HG03575 (cell line): Measurements from ENCODE around the gene RAX.

Experiments
- ATAC-seq: cut with Tn5 transposase; IDR thresholded peaks from one replicate; pipeline ENCODE4 v1.9.1; 2021; ENCODE audit not compliant: unreplicated experiment, insufficient number of reproducible peaks, low FRiP score; ENCODE audit errors: extremely low read depth

The RAX gene

GRCh38 chr18:59275406-59275949 lies 2.2 kb upstream of the RAX start:
- ATAC-seq: no peak

- ATAC-seq: no peak
Observed at GRCh38 chr18:59274533-59274928, 1.3 kb upstream of the RAX start.

GRCh38 chr18:59273759-59274532 lies 692 bp upstream of the RAX start:
- no peak for ATAC-seq

GRCh38 chr18:59272221-59272888 lies 899 bp downstream of the RAX start:
- no peak for ATAC-seq

- no peak for ATAC-seq
Observed at GRCh38 chr18:59271606-59272220, 1.5 kb downstream of the RAX start.

- no peak for ATAC-seq
Observed at GRCh38 chr18:59270689-59271257, 2.5 kb downstream of the RAX start.

- no peak for ATAC-seq
Observed at GRCh38 chr18:59269563-59270119, 3.6 kb downstream of the RAX start.

GRCh38 chr18:59268721-59269562 lies 4.3 kb downstream of the RAX start:
- ATAC-seq: no peak

GRCh38 chr18:59268127-59268720 lies 5.0 kb downstream of the RAX start:
- ATAC-seq: no peak

GRCh38 chr18:59267503-59268126 lies 5.6 kb downstream of the RAX start:
- no peak for ATAC-seq

- no peak for ATAC-seq
Observed at GRCh38 chr18:59266886-59267502, 6.3 kb downstream of the RAX start.

- no peak for ATAC-seq
Observed at GRCh38 chr18:59266459-59266858, 6.8 kb downstream of the RAX start.

GRCh38 chr18:59265974-59266369 lies 7.3 kb downstream of the RAX start:
- no peak for ATAC-seq

- ATAC-seq: no peak
Observed at GRCh38 chr18:59265246-59265973, 7.8 kb downstream of the RAX start.

- ATAC-seq: no peak
Observed at GRCh38 chr18:59264651-59265245, 8.5 kb downstream of the RAX start.

- ATAC-seq: no peak
Observed at GRCh38 chr18:59264121-59264571, 9.1 kb downstream of the RAX start.
